HepG2 (cell line): ENCODE results near the gene HYAL2. TPM values are rescaled to one million over a fixed set of nuclear protein-coding genes. Genes with fewer than 3 reads are reported as not detected.

Experiments
- ATAC-seq: fragments of 200-7000 bp; cut with Tn5 transposase; 3 replicates; pipeline ENCODE4 v1.9.1; 2020; ENCODE audit warnings: mild to moderate bottlenecking, moderate library complexity
- BruUV-seq: library from RNA; stranded (reverse); fragments of 400-500 nt; replicated peaks from 2 replicates; lab custom pipeline; 2021; lab: Mats Ljungman, UMichigan
- CTCF ChIA-PET: fragments of 300-600 bp; formaldehyde crosslinking; extraction: SDS; loops from one replicate; lab custom pipeline; 2021; ENCODE audit warnings: low total read pairs, inconsistent platforms, low intra/inter-chr PET ratio; lab: Yijun Ruan, JAX
- POLR2A ChIA-PET: fragments of 350-600 bp; sonication (Branson Sonifier 250); formaldehyde crosslinking; loops from one replicate; lab custom pipeline; 2020; ENCODE audit warnings: antibody characterized with exemption, inconsistent platforms; lab: Yijun Ruan, JAX
- DNase-seq: peaks from one replicate; pipeline ENCODE4 v3.0.0-alpha.2; 2015; ENCODE audit warnings: low spot score
- FAIRE-seq: peaks from 3 replicates; lab custom pipeline; 2011; peaks lifted over from hg19 to GRCh38; lab: Jason Lieb, UNC
- H2AFZ ChIP-seq: one replicate; pipeline ENCODE4 v1.6.1; 2011; ENCODE audit warnings: low read length, inconsistent platforms
- H3K27ac ChIP-seq: fragments of 300-600 bp; 3 replicates; pipeline ENCODE4 v1.8.0; 2011; ENCODE audit warnings: mixed run types, mild to moderate bottlenecking, mixed read lengths, low read length, inconsistent platforms; ENCODE audit not compliant: insufficient read depth; ENCODE audit errors: extremely low read length
- H3K27me3 ChIP-seq, 2 experiments: fragments of 200-600 bp in 1 of 2; 2 replicates in 1 of 2; 3 replicates in 1 of 2; pipeline versions ENCODE4 v1.6.0 to v1.8.0; 2011; ENCODE audit warnings: low read length in 2 of 2, mild to moderate bottlenecking in 2 of 2, moderate library complexity in 2 of 2, inconsistent platforms in 1 of 2; ENCODE audit not compliant: insufficient read depth in 2 of 2, control insufficient read depth in 1 of 2
- H3K36me3 ChIP-seq, 2 experiments: fragments of 200-600 bp in 1 of 2; replicated peaks in 1 of 2; 2 replicates in 1 of 2; 3 replicates in 1 of 2; pipeline versions ENCODE4 v1.5.1 to v1.8.0; 2011; ENCODE audit warnings: low read length in 2 of 2, inconsistent platforms in 1 of 2; ENCODE audit not compliant: insufficient read depth in 2 of 2, control insufficient read depth in 1 of 2
- H3K4me1 ChIP-seq: 2 replicates; pipeline ENCODE4 v1.5.1; 2012; ENCODE audit warnings: low read length, inconsistent platforms; ENCODE audit not compliant: insufficient read depth
- H3K4me2 ChIP-seq: 2 replicates; pipeline ENCODE4 v1.6.0; 2011; ENCODE audit warnings: low read depth, low read length, inconsistent platforms
- H3K4me3 ChIP-seq, 3 experiments: fragments of 200-600 bp in 1 of 3; sonication (generic), shearing (Covaris generic) in 1 of 3; replicated peaks in 1 of 3; 2 replicates each; pipeline ENCODE4 v1.5.1; 2011 to 2016; ENCODE audit warnings: low read length in 3 of 3, inconsistent platforms in 2 of 3, low read depth in 2 of 3, mild to moderate bottlenecking in 2 of 3, control low read depth in 1 of 3, mixed read lengths in 1 of 3; ENCODE audit not compliant: insufficient read depth in 1 of 3
- H3K79me2 ChIP-seq: one replicate; pipeline ENCODE4 v1.6.1; 2011; ENCODE audit warnings: low read length, inconsistent platforms; ENCODE audit not compliant: insufficient read depth
- H3K9ac ChIP-seq: 2 replicates; pipeline ENCODE4 v1.6.0; 2011; ENCODE audit warnings: mild to moderate bottlenecking, low read depth, low read length, inconsistent platforms; ENCODE audit not compliant: insufficient read depth
- H3K9me3 ChIP-seq: 2 replicates; pipeline ENCODE4 v1.5.1; 2012; ENCODE audit warnings: mild to moderate bottlenecking, low read length
- H4K20me1 ChIP-seq: 2 replicates; pipeline ENCODE4 v1.6.0; 2011; ENCODE audit warnings: inconsistent platforms, mild to moderate bottlenecking, low read length, moderate library complexity; ENCODE audit not compliant: insufficient read depth
- ATAD3A ChIP-seq: sonication (generic); formaldehyde crosslinking; IDR thresholded peaks from 2 replicates; pipeline ENCODE4 v1.4.0; 2020; ENCODE audit warnings: missing genetic modification reagents
- ATF4 ChIP-seq, 2 experiments: fragments of 450-650 bp in 1 of 2; sonication (generic) in 1 of 2; formaldehyde crosslinking; IDR thresholded peaks; 2 replicates each; pipeline versions ENCODE4 v1.5.0 to v1.8.0; 2020 to 2022; ENCODE audit warnings: mild to moderate bottlenecking in 1 of 2, missing genetic modification reagents in 1 of 2
- EZH2 ChIP-seq: conservative IDR thresholded peaks from 2 replicates; pipeline ENCODE4 v1.6.1; 2012; ENCODE audit warnings: mild to moderate bottlenecking, low read depth, low read length, moderate library complexity
- IKZF4 ChIP-seq: sonication (generic); formaldehyde crosslinking; IDR thresholded peaks from 2 replicates; pipeline ENCODE4 v1.5.1; 2020; ENCODE audit warnings: borderline replicate concordance, mild to moderate bottlenecking, low read depth, missing genetic modification reagents; ENCODE audit errors: not compliant biosample characterization
- JUND ChIP-seq: sonication (generic); formaldehyde crosslinking; IDR thresholded peaks from 2 replicates; pipeline ENCODE4 v1.8.0; 2022; ENCODE audit warnings: mild to moderate bottlenecking, missing genetic modification reagents
- MAFF ChIP-seq: IDR thresholded peaks from 2 replicates; pipeline ENCODE4 v1.6.1; 2011; ENCODE audit warnings: low read depth, low read length, improper control_type of control experiment
- RFX1 ChIP-seq: fragments of 450-650 bp; IDR thresholded peaks from 2 replicates; pipeline ENCODE4 v1.6.1; 2017
- ZNF124 ChIP-seq: sonication (generic); formaldehyde crosslinking; IDR thresholded peaks from 2 replicates; pipeline ENCODE4 v1.4.0; 2020; ENCODE audit warnings: missing genetic modification reagents
- ZNF235 ChIP-seq: sonication (generic); formaldehyde crosslinking; IDR thresholded peaks from 2 replicates; pipeline ENCODE4 v1.8.1; 2023; ENCODE audit warnings: mild to moderate bottlenecking, missing genetic modification reagents, borderline replicate concordance
- ZNF281 ChIP-seq: sonication (generic); formaldehyde crosslinking; IDR thresholded peaks from 2 replicates; pipeline ENCODE4 v1.4.0; 2020; ENCODE audit warnings: missing genetic modification reagents, borderline replicate concordance
- ZNF710 ChIP-seq: sonication (generic); formaldehyde crosslinking; IDR thresholded peaks from 2 replicates; pipeline ENCODE4 v1.5.0; 2020; ENCODE audit warnings: mild to moderate bottlenecking, missing genetic modification reagents, borderline replicate concordance
- WGBS: methylation state at CpG from one replicate; pipeline ENCODE4 v1.1.6; 2017; ENCODE audit warnings: low lambda C conversion rate; 5-methylcytosine and 5-hydroxymethylcytosine counted together
- in situ Hi-C: cut with HindIII; loops from 2 replicates; pipeline ENCODE4 v1.10.0; 2017; ENCODE audit warnings: low pct_unique_long_range_greater_than_20kb; ENCODE audit not compliant: extremely low pct_ligation_motif_present
- intact Hi-C: fragments of 100-400 bp; cut with micrococcal nuclease; formaldehyde crosslinking; loops from one replicate; pipeline ENCODE4 v1.10.0; 2022; ENCODE audit not compliant: unreplicated experiment
- polyA plus RNA-seq, 8 experiments: library from polyadenylated mRNA; depleted of rRNA in 3 of 8; stranded (reverse) in 7 of 8; unstranded in 1 of 8; fragments of >200 nt; fragmentation: Illumina TruSeq in 4 of 8; extraction: Trizol in 4 of 8; gene quantifications; 2 replicates each; pipeline versions ENCODE4 v1.2.1 to v1.2.3, GENCODE V29; 2011 to 2016; ENCODE audit warnings: low read depth in 4 of 8, missing spikeins in 1 of 8, mixed read lengths in 1 of 8; ENCODE audit not compliant: insufficient read depth in 1 of 8
- total RNA-seq, 5 experiments: library from RNA; depleted of rRNA; stranded (reverse); fragments of >200 nt; fragmentation: Illumina TruSeq; extraction: Trizol; gene quantifications; 2 replicates each; pipeline ENCODE4 v1.2.3, GENCODE V29; 2016; ENCODE audit warnings: low read depth in 1 of 5
- TF ChIP-seq, protein P1 (sequence below), 2 experiments: sonication (generic) in 1 of 2; formaldehyde crosslinking in 1 of 2; IDR thresholded peaks; 2 replicates each; pipeline versions ENCODE4 v1.4.0 to v1.6.1; 2016 to 2020; ENCODE audit warnings: borderline replicate concordance in 1 of 2, low read depth in 1 of 2, mild to moderate bottlenecking in 1 of 2, missing genetic modification reagents in 1 of 2

HYAL2 gene
- total and polyA plus RNA-seq, 2 of the 13 experiments (the other 11 are each of a cell fraction or from before 2014, with no cell fraction given) = 76.2 to 102 TPM

GRCh38 chr3:50271314-50271936 is 51.1 kb downstream of the HYAL2 start:
- peak overlapping the region; percentile 88 for H3K27ac ChIP-seq
- CTCF ChIA-PET = interaction anchor here (1.2 to 6.4 kb wide), 4 partner anchors 12 to 77 kb away, joined by 3 to 81 read pairs (median 34); no protein-coding TSS in a partner anchor
- H3K9me3 ChIP-seq = no peaks in the 10 kb centered on the region
- FAIRE-seq (peak; percentile 96), ATAC-seq (peak; percentile 27), DNase-seq (peak; percentile 91)
- H3K4me3 ChIP-seq = peak overlapping the region; percentile 71 to 88 (median 83)
- intact Hi-C loops = loop anchor here (5.0 kb wide), 2 partner anchors 44 to 79 kb away; partner anchors contain the start of gene GNAT1
- 6% methylated on average over 9 of the region's 10 CpGs for WGBS
- no peak overlapping the region for H2AFZ ChIP-seq
- H4K20me1 ChIP-seq = no peaks in the 10 kb centered on the region; the same call in 1 of the 2 replicates
- POLR2A ChIA-PET = interaction anchor here (0.5 to 5.5 kb wide), 20 partner anchors 7 to 370 kb away, joined by 3 to 155 read pairs (median 8); partner anchors contain the start of genes GNAI2, HYAL2, HYAL3 and IFRD2
- no peaks in the 10 kb centered on the region; a peak in 1 of 5 replicates for H3K27me3 ChIP-seq
- peaks cover 9 to 21% of the 10 kb centered on the region in 2 experiments for H3K36me3 ChIP-seq
- H3K4me2 ChIP-seq = peak overlapping the region; percentile 98
- peaks cover 33% of the 10 kb centered on the region for H3K79me2 ChIP-seq
- peaks cover 70% of the 10 kb centered on the region for H3K4me1 ChIP-seq
- H3K9ac ChIP-seq = peak overlapping the region; percentile 94
- in situ Hi-C loops = loop anchor here (5.0 to 10.0 kb wide), 2 partner anchors 44 to 77 kb away; partner anchors contain the start of gene GNAT1
- no TSS peak for BruUV-seq
- peak; percentile 79; the same call in 1 of the 2 replicates for TF ChIP-seq ZNF281 (CRISPR knock-in tag)
- TF ChIP-seq, protein P1, sequence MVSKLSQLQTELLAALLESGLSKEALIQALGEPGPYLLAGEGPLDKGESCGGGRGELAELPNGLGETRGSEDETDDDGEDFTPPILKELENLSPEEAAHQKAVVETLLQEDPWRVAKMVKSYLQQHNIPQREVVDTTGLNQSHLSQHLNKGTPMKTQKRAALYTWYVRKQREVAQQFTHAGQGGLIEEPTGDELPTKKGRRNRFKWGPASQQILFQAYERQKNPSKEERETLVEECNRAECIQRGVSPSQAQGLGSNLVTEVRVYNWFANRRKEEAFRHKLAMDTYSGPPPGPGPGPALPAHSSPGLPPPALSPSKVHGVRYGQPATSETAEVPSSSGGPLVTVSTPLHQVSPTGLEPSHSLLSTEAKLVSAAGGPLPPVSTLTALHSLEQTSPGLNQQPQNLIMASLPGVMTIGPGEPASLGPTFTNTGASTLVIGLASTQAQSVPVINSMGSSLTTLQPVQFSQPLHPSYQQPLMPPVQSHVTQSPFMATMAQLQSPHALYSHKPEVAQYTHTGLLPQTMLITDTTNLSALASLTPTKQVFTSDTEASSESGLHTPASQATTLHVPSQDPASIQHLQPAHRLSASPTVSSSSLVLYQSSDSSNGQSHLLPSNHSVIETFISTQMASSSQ (IDR thresholded peaks at IDR 0.05; ENCODE audit: low read depth) = no peak
- TF ChIP-seq, protein P1 (CRISPR knock-in tag; IDR thresholded peaks at IDR 0.05; ENCODE audit: borderline replicate concordance) = peak; percentile 42; the same call in 1 of the 2 replicates
- no peak for TF ChIP-seq IKZF4 (CRISPR knock-in tag)
- 0 out of 2 replicates have a peak, but pooled peaks have one; percentile 36 for TF ChIP-seq ZNF124 (CRISPR knock-in tag)
- no peak for TF ChIP-seq ZNF710 (CRISPR knock-in tag)
- no peak for TF ChIP-seq ATAD3A (CRISPR knock-in tag)
- no peak for TF ChIP-seq MAFF
- TF ChIP-seq RFX1 = no peak
- TF ChIP-seq JUND (CRISPR knock-in tag) = no peak
- TF ChIP-seq ZNF235 (CRISPR knock-in tag) = no peak
- TF ChIP-seq EZH2 = no peak
- TF ChIP-seq ATF4 (CRISPR knock-in tag; IDR thresholded peaks at IDR 0.05) = no peak
